HCT116 (cell line): ENCODE results near the gene RALGPS1. TPM values are rescaled to one million over a fixed set of nuclear protein-coding genes. Genes with fewer than 3 reads are reported as not detected.

Experiments
- ATAC-seq: fragments of 200-7000 bp; cut with Tn5 transposase; 2 replicates; pipeline ENCODE4 v1.9.1; 2020; ENCODE audit warnings: mild to moderate bottlenecking, moderate library complexity
- BruUV-seq: library from RNA; stranded (reverse); fragments of 400-500 nt; replicated peaks from 2 replicates; lab custom pipeline; 2021; lab: Mats Ljungman, UMichigan
- CTCF ChIA-PET: fragments of 300-600 bp; sonication (Branson Sonifier 250); formaldehyde crosslinking; loops from one replicate; lab custom pipeline; 2021; ENCODE audit warnings: antibody characterized with exemption; lab: Charles Lee
- POLR2A ChIA-PET: fragments of 300-600, 350-600 bp; sonication (Branson Sonifier 250); formaldehyde crosslinking; loops from one replicate; lab custom pipeline; 2021; ENCODE audit warnings: antibody characterized with exemption; lab: Charles Lee
- RAD21 ChIA-PET, 2 experiments: fragments of 300-600 bp; sonication (Branson Sonifier 250); formaldehyde crosslinking; loops; one replicate each; lab custom pipeline; 2023; ENCODE audit warnings: low total read pairs in 2 of 2; ENCODE audit not compliant: uncharacterized antibody in 2 of 2, unreplicated experiment in 2 of 2, low non-redundant PET in 1 of 2; lab: Charles Lee
- DNase-seq: peaks from one replicate; pipeline ENCODE4 v3.0.0-alpha.2; 2010; ENCODE audit warnings: low read depth, low spot score
- H2AFZ ChIP-seq: fragments of 200-600 bp; shearing (Covaris generic), sonication (generic); 2 replicates; pipeline ENCODE4 v1.6.1; 2017; ENCODE audit warnings: low read depth, mixed run types, mixed read lengths, antibody characterized with exemption, low read length; ENCODE audit not compliant: poor library complexity, severe bottlenecking
- H3K27ac ChIP-seq: 2 replicates; pipeline ENCODE4 v1.5.1; 2012; ENCODE audit warnings: low read depth, low read length
- H3K27me3 ChIP-seq: fragments of 200-600 bp; sonication (generic); 2 replicates; pipeline ENCODE4 v1.6.1; 2016; ENCODE audit warnings: mixed run types, low read length, mixed read lengths; ENCODE audit not compliant: insufficient read depth
- H3K36me3 ChIP-seq, 2 experiments: fragments of 200-500 bp in 1 of 2; fragments of 200-600 bp in 1 of 2; sonication (Bioruptor generic) in 1 of 2; sonication (generic) in 1 of 2; 2 replicates each; pipeline versions ENCODE4 v1.5.1 to v1.6.1; 2014 to 2016; ENCODE audit warnings: low read length in 2 of 2, inconsistent platforms in 1 of 2, mixed read lengths in 1 of 2, mixed run types in 1 of 2; ENCODE audit not compliant: insufficient read depth in 2 of 2, control insufficient read depth in 1 of 2
- H3K4me1 ChIP-seq, 2 experiments: fragments of 200-600 bp in 1 of 2; sonication (generic) in 1 of 2; 2 replicates each; pipeline versions ENCODE4 v1.5.1 to v1.6.1; 2012 to 2017; ENCODE audit warnings: low read length in 2 of 2, inconsistent platforms in 1 of 2, mild to moderate bottlenecking in 1 of 2, mixed read lengths in 1 of 2, mixed run types in 1 of 2, moderate library complexity in 1 of 2; ENCODE audit not compliant: insufficient read depth in 2 of 2, control insufficient read depth in 1 of 2
- H3K4me2 ChIP-seq: fragments of 200-600 bp; sonication (generic); 2 replicates; pipeline ENCODE4 v1.6.1; 2017; ENCODE audit warnings: mixed run types, low read length, mixed read lengths
- H3K4me3 ChIP-seq, 2 experiments: fragments of 200-600 bp in 1 of 2; sonication (generic) in 1 of 2; replicated peaks in 1 of 2; 2 replicates each; pipeline ENCODE4 v1.5.1; 2011 to 2016; ENCODE audit warnings: low read length in 2 of 2, control low read depth in 1 of 2, low read depth in 1 of 2, mild to moderate bottlenecking in 1 of 2, mixed read lengths in 1 of 2, mixed run types in 1 of 2
- H3K79me2 ChIP-seq: fragments of 200-600 bp; sonication (generic); 2 replicates; pipeline ENCODE4 v1.6.1; 2017; ENCODE audit warnings: mild to moderate bottlenecking, mixed run types, low read length, moderate library complexity, mixed read lengths; ENCODE audit not compliant: insufficient read depth
- H3K9ac ChIP-seq: fragments of 200-600 bp; sonication (generic); 2 replicates; pipeline ENCODE4 v1.6.1; 2016; ENCODE audit warnings: low read length, mixed read lengths
- H3K9me2 ChIP-seq: fragments of 200-600 bp; sonication (generic), shearing (Covaris generic); 2 replicates; pipeline ENCODE4 v1.6.1; 2017; ENCODE audit warnings: mixed run types, mild to moderate bottlenecking, moderate library complexity; ENCODE audit not compliant: insufficient read depth
- H3K9me3 ChIP-seq, 2 experiments: fragments of 200-500 bp in 1 of 2; fragments of 200-600 bp in 1 of 2; sonication (Bioruptor generic) in 1 of 2; sonication (generic) in 1 of 2; 2 replicates each; pipeline ENCODE4 v1.6.1; 2014 to 2017; ENCODE audit warnings: low read length in 2 of 2, mixed read lengths in 2 of 2, inconsistent platforms in 1 of 2, low read depth in 1 of 2, mild to moderate bottlenecking in 1 of 2, mixed run types in 1 of 2, moderate library complexity in 1 of 2; ENCODE audit not compliant: control insufficient read depth in 1 of 2, insufficient read depth in 1 of 2
- H4K20me1 ChIP-seq: fragments of 200-600 bp; sonication (generic), shearing (Covaris generic); 2 replicates; pipeline ENCODE4 v1.6.1; 2017; ENCODE audit warnings: mixed run types, mild to moderate bottlenecking, moderate library complexity; ENCODE audit not compliant: insufficient read depth
- CBX3 ChIP-seq: IDR thresholded peaks from 2 replicates; pipeline ENCODE4 v1.6.1; 2012; ENCODE audit warnings: low read depth
- CEBPB ChIP-seq: IDR thresholded peaks from 2 replicates; pipeline ENCODE4 v1.6.1; 2012; ENCODE audit warnings: low read depth
- ELF1 ChIP-seq: IDR thresholded peaks from 2 replicates; pipeline ENCODE4 v1.6.1; 2012; ENCODE audit warnings: low read depth, borderline replicate concordance
- EZH2 ChIP-seq: fragments of 200-600 bp; sonication (generic); IDR thresholded peaks from 2 replicates; pipeline ENCODE4 v1.6.1; 2017; ENCODE audit warnings: antibody characterized with exemption, mixed run types
- EZH2phosphoT487 ChIP-seq: fragments of 200-600 bp; IDR thresholded peaks from 2 replicates; pipeline ENCODE4 v1.6.1; 2018; ENCODE audit warnings: antibody characterized with exemption, borderline replicate concordance
- FOSL1 ChIP-seq: IDR thresholded peaks from 2 replicates; pipeline ENCODE4 v1.6.1; 2012; ENCODE audit warnings: low read depth
- JUND ChIP-seq: IDR thresholded peaks from 2 replicates; pipeline ENCODE4 v1.6.1; 2012
- POLR2A ChIP-seq: IDR thresholded peaks from 2 replicates; pipeline ENCODE4 v1.7.0; 2011; ENCODE audit warnings: borderline replicate concordance; ENCODE audit not compliant: insufficient read depth, insufficient read length; ENCODE audit errors: extremely low read depth
- RAD21 ChIP-seq: IDR thresholded peaks from 2 replicates; pipeline ENCODE4 v1.6.1; 2012; ENCODE audit warnings: low read depth, mild to moderate bottlenecking
- SIN3A ChIP-seq: IDR thresholded peaks from 2 replicates; pipeline ENCODE4 v1.6.1; 2012; ENCODE audit warnings: low read depth
- SP1 ChIP-seq: IDR thresholded peaks from 2 replicates; pipeline ENCODE4 v1.6.1; 2012; ENCODE audit warnings: low read depth
- SRF ChIP-seq: IDR thresholded peaks from 2 replicates; pipeline ENCODE4 v1.6.1; 2012; ENCODE audit warnings: low read depth
- YY1 ChIP-seq: IDR thresholded peaks from 2 replicates; pipeline ENCODE4 v1.6.1; 2011; ENCODE audit warnings: low read length, low read depth, moderate library complexity, mild to moderate bottlenecking; ENCODE audit not compliant: insufficient replicate concordance; ENCODE audit errors: extremely low read depth
- ZFX ChIP-seq: fragments of 450-650 bp; IDR thresholded peaks from 2 replicates; pipeline ENCODE4 v1.6.1; 2017
- ZNF274 ChIP-seq: fragments of 200-500 bp; sonication (Bioruptor generic); IDR thresholded peaks from 2 replicates; pipeline ENCODE4 v1.6.1; 2014; ENCODE audit warnings: mild to moderate bottlenecking, low read depth, low read length, inconsistent platforms
- intact Hi-C: fragments of 100-400 bp; cut with micrococcal nuclease; formaldehyde crosslinking; loops from 2 replicates; pipeline ENCODE4 v1.10.0; 2022
- total RNA-seq: library from RNA; stranded (reverse); gene quantifications from one replicate; pipeline ENCODE4 v1.2.1, GENCODE V29; 2021; ENCODE audit not compliant: unreplicated experiment
- TF ChIP-seq, protein P1 (sequence below): IDR thresholded peaks from 2 replicates; pipeline ENCODE4 v1.6.1; 2012
- TF ChIP-seq, protein P2 (sequence below): IDR thresholded peaks from 2 replicates; pipeline ENCODE4 v1.6.1; 2011; ENCODE audit warnings: mild to moderate bottlenecking, low read length, moderate library complexity; ENCODE audit not compliant: insufficient replicate concordance; ENCODE audit errors: extremely low read depth
- TF ChIP-seq, protein P3 (sequence below): IDR thresholded peaks from 2 replicates; pipeline ENCODE4 v1.6.1; 2012; ENCODE audit warnings: low read depth
- TF ChIP-seq, protein P4 (sequence below): IDR thresholded peaks from 2 replicates; pipeline ENCODE4 v1.6.1; 2012
- TF ChIP-seq, protein P5 (sequence below), 3 experiments: fragments of 200-600 bp in 1 of 3; sonication (generic) in 1 of 3; IDR thresholded peaks in 2 of 3; conservative IDR thresholded peaks in 1 of 3; 2 replicates each; pipeline ENCODE4 v1.5.1; 2012 to 2017; ENCODE audit warnings: low read depth in 2 of 3, low read length in 2 of 3, antibody characterized with exemption in 1 of 3, borderline replicate concordance in 1 of 3, control low read depth in 1 of 3, mild to moderate bottlenecking in 1 of 3, mixed read lengths in 1 of 3, mixed run types in 1 of 3, moderate library complexity in 1 of 3; ENCODE audit not compliant: insufficient read depth in 1 of 3

The RALGPS1 gene
- total RNA-seq, 1 experiment from 2014 or later, result 7.6 TPM

DNA sequence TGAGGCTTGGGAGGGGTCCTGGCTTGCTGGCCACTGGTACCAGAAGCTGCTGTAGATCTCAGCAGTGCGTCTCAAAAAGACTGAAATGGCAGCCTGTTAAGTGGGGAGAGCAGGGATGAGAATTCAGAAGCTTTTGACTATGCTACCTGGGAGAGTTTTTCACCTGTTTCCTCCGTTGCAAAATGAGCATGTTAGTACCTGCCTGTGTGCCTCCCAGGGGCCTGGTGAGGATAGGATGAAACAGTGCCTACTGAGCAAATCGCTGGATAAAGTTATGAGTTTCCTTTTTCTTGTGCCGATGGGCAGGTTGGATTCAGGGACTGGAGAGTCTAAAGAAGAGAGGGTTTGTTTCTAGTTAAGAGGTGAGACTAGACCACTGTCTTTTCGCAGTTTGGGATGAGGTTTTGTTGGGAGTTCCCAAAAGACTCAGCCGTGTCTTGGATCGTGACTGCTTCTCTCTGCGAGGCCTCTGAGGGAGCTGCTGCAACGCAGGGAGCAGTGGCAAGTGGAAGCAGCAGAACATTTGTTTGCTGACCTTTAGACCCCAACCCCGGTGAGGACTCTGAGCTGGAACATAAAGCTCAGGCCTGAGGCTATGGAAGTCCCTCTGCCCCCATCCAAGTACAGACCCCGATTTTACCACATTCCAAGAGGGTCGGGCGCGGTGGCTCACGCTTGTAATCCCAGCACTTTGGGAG, 1.4 kb downstream of the RALGPS1 start:
- no peaks in the 10 kb centered on the region for H4K20me1 ChIP-seq
- ChIA-PET CTCF (no interaction called here), RAD21 (interaction anchor here in 1 of 2 experiments (0.6 kb wide), 1 partner anchor 158 kb away, joined by 3 read pairs; no protein-coding TSS in a partner anchor), POLR2A (no interaction called here)
- BruUV-seq, result TSS peak; percentile 46
- H3K4me1 ChIP-seq, result peaks cover 2 to 23% of the 10 kb centered on the region in 2 experiments; a peak in 3 of 4 replicates
- no peaks in the 10 kb centered on the region for H3K9me3 ChIP-seq
- intact Hi-C loops, result no loop called here
- no peak overlapping the region for H3K27ac ChIP-seq
- no peaks in the 10 kb centered on the region for H3K9me2 ChIP-seq
- no peaks in the 10 kb centered on the region for H3K36me3 ChIP-seq
- H2AFZ ChIP-seq, result no peak overlapping the region
- no peaks in the 10 kb centered on the region for H3K27me3 ChIP-seq
- H3K9ac ChIP-seq, result peak overlapping the region; percentile 20; the same call in 1 of the 2 replicates
- TF ChIP-seq EZH2 (no peak), YY1 (no peak), CEBPB (no peak), JUND (no peak), ZNF274 (no peak), CBX3 (no peak), POLR2A (no peak), EZH2phosphoT487 (no peak), SIN3A (no peak), ZFX (no peak), RAD21 (no peak), SP1 (no peak), FOSL1 (no peak), ELF1 (no peak), SRF (no peak)
- TF ChIP-seq, protein P1, sequence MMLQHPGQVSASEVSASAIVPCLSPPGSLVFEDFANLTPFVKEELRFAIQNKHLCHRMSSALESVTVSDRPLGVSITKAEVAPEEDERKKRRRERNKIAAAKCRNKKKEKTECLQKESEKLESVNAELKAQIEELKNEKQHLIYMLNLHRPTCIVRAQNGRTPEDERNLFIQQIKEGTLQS, result no peak
- TF ChIP-seq, protein P2, sequence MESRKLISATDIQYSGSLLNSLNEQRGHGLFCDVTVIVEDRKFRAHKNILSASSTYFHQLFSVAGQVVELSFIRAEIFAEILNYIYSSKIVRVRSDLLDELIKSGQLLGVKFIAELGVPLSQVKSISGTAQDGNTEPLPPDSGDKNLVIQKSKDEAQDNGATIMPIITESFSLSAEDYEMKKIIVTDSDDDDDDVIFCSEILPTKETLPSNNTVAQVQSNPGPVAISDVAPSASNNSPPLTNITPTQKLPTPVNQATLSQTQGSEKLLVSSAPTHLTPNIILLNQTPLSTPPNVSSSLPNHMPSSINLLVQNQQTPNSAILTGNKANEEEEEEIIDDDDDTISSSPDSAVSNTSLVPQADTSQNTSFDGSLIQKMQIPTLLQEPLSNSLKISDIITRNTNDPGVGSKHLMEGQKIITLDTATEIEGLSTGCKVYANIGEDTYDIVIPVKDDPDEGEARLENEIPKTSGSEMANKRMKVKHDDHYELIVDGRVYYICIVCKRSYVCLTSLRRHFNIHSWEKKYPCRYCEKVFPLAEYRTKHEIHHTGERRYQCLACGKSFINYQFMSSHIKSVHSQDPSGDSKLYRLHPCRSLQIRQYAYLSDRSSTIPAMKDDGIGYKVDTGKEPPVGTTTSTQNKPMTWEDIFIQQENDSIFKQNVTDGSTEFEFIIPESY, result no peak
- TF ChIP-seq, protein P3, sequence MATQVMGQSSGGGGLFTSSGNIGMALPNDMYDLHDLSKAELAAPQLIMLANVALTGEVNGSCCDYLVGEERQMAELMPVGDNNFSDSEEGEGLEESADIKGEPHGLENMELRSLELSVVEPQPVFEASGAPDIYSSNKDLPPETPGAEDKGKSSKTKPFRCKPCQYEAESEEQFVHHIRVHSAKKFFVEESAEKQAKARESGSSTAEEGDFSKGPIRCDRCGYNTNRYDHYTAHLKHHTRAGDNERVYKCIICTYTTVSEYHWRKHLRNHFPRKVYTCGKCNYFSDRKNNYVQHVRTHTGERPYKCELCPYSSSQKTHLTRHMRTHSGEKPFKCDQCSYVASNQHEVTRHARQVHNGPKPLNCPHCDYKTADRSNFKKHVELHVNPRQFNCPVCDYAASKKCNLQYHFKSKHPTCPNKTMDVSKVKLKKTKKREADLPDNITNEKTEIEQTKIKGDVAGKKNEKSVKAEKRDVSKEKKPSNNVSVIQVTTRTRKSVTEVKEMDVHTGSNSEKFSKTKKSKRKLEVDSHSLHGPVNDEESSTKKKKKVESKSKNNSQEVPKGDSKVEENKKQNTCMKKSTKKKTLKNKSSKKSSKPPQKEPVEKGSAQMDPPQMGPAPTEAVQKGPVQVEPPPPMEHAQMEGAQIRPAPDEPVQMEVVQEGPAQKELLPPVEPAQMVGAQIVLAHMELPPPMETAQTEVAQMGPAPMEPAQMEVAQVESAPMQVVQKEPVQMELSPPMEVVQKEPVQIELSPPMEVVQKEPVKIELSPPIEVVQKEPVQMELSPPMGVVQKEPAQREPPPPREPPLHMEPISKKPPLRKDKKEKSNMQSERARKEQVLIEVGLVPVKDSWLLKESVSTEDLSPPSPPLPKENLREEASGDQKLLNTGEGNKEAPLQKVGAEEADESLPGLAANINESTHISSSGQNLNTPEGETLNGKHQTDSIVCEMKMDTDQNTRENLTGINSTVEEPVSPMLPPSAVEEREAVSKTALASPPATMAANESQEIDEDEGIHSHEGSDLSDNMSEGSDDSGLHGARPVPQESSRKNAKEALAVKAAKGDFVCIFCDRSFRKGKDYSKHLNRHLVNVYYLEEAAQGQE, result no peak
- TF ChIP-seq, protein P4, sequence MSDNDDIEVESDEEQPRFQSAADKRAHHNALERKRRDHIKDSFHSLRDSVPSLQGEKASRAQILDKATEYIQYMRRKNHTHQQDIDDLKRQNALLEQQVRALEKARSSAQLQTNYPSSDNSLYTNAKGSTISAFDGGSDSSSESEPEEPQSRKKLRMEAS, result no peak
- TF ChIP-seq, protein P5, sequence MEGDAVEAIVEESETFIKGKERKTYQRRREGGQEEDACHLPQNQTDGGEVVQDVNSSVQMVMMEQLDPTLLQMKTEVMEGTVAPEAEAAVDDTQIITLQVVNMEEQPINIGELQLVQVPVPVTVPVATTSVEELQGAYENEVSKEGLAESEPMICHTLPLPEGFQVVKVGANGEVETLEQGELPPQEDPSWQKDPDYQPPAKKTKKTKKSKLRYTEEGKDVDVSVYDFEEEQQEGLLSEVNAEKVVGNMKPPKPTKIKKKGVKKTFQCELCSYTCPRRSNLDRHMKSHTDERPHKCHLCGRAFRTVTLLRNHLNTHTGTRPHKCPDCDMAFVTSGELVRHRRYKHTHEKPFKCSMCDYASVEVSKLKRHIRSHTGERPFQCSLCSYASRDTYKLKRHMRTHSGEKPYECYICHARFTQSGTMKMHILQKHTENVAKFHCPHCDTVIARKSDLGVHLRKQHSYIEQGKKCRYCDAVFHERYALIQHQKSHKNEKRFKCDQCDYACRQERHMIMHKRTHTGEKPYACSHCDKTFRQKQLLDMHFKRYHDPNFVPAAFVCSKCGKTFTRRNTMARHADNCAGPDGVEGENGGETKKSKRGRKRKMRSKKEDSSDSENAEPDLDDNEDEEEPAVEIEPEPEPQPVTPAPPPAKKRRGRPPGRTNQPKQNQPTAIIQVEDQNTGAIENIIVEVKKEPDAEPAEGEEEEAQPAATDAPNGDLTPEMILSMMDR (IDR thresholded peaks at IDR 0.05 in 2 of 3, conservative IDR thresholded peaks at IDR 0.05 in 1 of 3; ENCODE audit: borderline replicate concordance in 1 of 3, insufficient read depth in 1 of 3, low read depth in 2 of 3, low read length in 2 of 3), result no peak
- H3K4me2 ChIP-seq, result peak overlapping the region; percentile 76
- no peak for DNase-seq
- H3K79me2 ChIP-seq, result no peaks in the 10 kb centered on the region
- no peak for ATAC-seq
- peak overlapping the region; percentile 49 to 53 for H3K4me3 ChIP-seq
